GM18519 (cell line): ENCODE data around the gene IGFLR1.
"Not testable (repeated sequence)": the region's sequence is repeated elsewhere in the genome, so short reads cannot be mapped to it uniquely, and the experiment has no call there.

Source experiments
- ATAC-seq: cut with Tn5 transposase; IDR thresholded peaks from one replicate; pipeline ENCODE4 v1.9.1; 2021; ENCODE audit warnings: mild to moderate bottlenecking, moderate library complexity; ENCODE audit not compliant: unreplicated experiment, low FRiP score

IGFLR1 gene

DNA sequence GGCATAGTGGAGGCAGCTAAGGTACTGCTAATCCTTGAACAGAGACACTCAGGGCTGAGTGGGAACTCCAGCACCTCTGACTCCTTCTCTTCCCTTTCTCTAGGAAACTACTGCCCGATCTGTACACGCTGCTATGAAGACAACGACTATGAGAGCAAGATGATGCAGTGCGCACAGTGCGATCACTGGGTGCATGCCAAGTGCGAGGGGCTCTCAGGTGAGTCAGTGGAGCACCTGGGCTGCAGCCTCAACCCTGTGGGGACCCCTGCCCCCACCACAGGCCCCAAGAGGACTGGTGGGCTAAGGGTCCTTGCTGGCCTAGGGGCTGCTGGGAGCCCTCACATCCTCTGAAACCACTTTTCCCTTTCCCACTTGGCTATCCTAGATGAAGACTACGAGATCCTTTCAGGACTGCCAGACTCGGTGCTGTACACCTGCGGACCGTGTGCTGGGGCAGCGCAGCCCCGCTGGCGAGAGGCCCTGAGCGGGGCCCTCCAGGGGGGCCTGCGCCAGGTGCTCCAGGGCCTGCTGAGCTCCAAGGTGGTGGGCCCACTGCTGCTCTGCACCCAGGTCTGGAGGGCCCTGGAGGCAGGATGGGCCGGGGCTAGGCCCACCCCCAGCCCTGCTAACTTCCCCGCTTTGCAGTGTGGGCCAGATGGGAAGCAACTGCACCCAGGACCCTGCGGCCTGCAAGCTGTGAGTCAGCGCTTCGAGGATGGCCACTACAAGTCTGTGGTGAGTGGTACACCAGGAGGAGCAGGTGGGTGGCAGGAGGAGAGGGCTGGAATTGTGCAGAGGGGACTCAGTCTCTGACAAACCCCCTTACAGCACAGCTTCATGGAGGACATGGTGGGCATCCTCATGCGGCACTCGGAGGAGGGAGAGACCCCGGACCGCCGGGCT, 14.9 kb downstream of the IGFLR1 start:
- no peak for ATAC-seq

DNA sequence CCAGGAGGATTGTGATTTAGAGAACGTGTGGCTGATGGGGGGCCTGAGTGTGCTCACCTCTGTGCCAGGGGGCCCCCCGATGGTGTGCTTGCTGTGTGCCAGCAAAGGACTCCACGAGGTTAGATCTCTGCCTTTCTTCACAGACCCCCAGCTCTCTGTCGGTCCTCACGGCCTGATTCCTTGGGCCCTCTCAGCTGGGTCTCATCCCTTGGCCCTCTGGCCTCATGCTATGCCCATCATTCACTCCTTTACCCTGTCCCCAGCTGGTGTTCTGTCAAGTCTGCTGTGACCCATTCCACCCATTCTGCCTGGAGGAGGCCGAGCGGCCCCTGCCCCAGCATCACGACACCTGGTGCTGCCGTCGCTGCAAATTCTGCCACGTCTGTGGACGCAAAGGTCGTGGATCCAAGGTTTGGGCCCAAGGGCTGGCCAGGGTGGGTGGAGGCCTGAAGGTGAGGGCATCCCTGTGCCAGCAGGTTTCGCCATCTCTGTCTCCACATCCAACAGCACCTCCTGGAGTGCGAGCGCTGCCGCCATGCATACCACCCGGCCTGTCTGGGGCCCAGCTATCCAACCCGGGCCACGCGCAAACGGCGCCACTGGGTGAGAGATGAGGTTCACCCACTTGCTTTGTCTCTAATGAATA, 16.9 kb downstream of the IGFLR1 start:
- ATAC-seq = no peak

DNA sequence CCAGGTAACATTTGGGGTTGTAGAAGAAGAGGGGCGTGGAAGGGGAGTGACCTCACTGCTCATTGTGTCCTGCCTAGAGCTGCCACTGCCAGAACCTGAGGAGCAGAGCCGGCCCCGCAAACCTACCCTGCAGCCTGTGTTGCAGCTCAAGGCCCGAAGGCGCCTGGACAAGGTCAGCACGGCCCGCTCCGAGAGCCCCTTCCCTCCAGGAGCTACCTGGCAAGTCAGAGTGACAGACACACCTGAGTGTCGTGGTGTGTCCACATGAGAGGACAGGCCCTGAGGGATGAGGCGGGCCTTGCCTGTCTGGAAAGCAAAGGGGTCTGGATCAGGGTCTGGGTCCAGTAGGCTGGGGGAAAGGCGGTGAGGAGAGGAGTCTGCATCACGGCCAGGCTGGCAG, 17.7 kb downstream of the IGFLR1 start:
- ATAC-seq = no peak

DNA sequence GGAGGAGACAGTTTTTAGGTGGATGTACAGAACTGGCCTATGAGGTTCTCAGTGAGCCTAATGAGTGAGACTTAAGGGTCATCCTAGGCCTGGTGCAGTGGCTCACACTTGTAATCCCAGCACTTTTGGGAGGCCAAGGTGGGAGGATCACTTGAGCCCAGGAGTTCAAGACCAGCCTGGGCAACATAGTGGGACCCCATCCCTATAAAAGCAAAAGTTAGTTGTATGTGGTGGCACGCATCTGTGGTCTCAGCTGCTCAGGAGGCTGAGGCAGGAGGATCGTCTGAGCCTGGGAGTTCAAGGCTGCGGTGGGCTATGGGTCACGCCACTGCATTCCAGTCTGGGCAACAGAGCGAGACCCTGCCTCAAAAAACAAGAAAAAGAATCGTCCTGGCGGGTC, 18.1 kb downstream of the IGFLR1 start:
- ATAC-seq = not testable (repeated sequence)

DNA sequence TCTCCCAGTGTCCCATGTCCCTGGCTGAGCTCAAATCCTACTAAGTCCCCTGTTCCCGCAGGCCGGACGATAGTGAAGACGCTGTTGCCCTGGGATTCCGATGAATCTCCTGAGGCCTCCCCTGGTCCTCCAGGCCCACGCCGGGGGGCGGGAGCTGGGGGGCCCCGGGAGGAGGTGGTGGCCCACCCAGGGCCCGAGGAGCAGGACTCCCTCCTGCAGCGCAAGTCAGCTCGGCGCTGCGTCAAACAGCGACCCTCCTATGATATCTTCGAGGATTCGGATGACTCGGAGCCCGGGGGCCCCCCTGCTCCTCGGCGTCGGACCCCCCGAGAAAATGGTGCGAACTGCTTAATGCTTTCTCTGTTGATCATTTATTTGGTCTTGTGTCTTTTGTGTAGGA, 18.6 kb downstream of the IGFLR1 start:
- ATAC-seq = no peak

DNA sequence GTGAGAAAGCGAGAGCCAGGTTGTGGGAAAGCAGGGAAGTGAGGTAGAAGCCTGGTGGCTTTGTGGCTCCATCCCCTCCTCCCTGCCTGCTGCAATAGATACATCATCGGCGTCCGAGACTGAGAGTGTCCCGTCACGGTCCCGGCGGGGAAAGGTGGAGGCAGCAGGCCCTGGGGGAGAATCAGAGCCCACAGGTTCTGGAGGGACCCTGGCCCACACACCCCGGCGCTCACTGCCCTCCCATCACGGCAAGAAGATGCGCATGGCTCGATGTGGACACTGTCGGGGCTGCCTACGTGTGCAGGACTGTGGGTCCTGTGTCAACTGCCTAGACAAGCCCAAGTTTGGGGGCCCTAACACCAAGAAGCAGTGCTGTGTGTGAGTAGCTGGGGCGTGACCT, 19.4 kb downstream of the IGFLR1 start:
- ATAC-seq = no peak

DNA sequence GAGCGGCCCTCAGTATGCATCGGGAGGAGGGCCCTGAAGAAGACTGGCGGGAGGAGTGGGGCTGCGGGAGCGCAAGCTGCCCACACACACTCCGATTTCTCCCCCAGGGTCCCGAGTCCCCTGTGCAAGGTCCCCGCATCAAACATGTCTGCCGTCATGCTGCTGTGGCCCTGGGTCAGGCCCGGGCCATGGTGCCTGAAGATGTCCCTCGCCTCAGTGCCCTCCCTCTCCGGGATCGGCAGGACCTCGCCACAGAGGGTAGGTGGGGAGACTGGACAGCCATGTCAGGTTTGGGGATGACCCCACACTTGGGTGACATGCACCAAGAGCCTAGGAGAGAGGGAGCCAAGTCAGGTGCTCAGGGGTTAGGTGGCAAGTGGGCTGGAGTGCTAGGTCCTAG, 19.8 kb downstream of the IGFLR1 start:
- ATAC-seq = no peak

DNA sequence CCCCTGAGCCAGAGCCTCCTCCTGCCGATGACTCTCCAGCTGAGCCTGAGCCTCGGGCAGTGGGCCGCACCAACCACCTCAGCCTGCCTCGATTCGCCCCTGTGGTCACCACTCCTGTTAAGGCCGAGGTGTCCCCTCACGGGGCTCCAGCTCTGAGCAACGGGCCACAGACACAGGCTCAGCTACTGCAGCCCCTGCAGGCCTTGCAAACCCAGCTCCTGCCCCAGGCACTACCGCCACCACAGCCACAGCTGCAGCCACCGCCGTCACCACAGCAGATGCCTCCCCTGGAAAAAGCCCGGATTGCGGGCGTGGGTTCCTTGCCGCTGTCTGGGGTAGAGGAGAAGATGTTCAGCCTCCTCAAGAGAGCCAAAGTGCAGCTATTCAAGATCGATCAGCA, 20.9 kb downstream of the IGFLR1 start:
- no peak for ATAC-seq

DNA sequence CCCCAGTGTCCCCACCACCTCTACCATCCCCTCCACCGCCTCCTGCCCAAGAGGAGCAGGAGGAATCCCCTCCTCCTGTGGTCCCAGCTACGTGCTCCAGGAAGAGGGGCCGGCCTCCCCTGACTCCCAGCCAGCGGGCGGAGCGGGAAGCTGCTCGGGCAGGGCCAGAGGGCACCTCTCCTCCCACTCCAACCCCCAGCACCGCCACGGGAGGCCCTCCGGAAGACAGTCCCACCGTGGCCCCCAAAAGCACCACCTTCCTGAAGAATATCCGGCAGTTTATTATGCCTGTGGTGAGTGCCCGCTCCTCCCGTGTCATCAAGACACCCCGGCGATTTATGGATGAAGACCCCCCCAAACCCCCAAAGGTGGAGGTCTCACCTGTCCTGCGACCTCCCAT, 21.6 kb downstream of the IGFLR1 start:
- no peak for ATAC-seq

DNA sequence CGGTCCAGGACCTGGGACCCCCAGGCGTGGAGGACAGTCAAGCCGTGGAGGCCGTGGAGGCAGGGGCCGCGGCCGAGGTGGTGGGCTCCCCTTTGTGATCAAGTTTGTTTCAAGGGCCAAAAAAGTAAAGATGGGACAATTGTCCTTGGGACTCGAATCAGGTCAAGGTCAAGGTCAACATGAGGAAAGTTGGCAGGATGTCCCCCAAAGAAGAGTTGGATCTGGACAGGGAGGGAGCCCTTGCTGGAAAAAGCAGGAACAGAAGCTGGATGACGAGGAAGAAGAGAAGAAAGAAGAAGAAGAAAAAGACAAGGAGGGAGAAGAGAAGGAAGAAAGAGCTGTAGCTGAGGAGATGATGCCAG, 22.1 kb downstream of the IGFLR1 start:
- ATAC-seq = no peak

DNA sequence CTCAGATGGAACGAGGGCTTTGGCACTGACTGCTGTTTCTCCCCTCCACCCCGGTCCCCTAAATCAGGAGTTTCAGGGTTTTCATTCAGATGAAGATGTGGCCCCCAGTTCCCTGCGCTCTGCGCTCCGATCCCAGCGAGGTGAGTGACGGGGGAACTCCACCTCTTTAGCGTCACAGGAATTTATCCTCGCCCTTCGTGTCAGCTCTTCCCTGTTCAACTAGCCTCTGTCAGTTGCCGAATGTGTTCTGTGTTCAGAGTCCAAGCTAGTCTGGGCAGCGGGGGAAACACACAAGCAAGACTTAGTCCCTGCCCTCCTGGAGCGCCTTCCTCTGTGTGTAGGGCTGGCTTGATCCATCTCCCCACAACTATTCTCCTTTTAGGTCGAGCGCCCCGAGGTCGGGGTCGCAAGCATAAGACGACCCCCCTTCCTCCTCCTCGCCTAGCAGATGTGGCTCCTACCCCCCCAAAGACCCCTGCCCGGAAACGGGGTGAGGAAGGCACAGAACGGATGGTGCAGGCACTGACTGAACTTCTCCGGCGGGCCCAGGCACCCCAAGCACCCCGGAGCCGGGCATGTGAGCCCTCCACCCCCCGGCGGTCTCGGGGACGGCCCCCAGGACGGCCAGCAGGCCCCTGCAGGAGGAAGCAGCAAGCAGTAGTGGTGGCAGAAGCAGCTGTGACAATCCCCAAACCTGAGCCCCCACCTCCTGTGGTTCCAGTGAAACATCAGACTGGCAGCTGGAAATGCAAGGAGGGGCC, 22.7 kb downstream of the IGFLR1 start:
- no peak for ATAC-seq

DNA sequence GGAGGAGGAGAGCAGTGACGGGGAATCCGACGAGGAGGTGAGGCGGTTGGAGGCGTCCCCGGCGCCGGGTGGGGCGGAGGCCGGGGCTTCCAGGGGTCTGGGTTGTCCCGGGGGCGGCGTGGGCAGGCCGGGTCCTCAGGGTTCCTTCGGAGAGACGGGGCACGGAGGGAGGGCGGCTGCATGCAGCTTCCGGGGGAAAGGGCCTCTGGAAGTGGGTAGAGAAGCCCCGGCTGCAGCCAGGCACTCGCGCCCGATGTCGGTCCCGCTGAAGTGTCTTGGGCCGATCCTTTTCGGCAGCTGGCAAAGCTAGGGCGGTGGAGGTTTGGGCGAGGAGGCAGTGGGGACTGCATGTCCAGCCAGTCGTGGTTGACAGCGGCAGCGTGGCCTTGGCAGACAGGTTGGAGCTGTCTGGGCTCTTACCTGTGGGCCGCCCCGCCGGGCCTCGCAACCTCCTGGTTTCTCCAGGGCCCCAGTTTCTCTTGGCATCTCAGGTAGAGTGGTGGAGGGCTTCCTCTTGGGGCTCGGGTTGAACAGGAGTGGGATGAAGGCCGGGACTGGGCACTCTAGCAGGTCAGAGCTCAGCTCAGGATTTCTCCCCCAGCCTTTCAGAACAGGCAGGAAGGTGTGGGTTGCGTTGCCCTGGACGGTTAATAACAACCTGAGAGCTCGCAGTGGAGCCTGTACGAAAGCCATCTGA, 23.8 kb downstream of the IGFLR1 start:
- no peak for ATAC-seq

DNA sequence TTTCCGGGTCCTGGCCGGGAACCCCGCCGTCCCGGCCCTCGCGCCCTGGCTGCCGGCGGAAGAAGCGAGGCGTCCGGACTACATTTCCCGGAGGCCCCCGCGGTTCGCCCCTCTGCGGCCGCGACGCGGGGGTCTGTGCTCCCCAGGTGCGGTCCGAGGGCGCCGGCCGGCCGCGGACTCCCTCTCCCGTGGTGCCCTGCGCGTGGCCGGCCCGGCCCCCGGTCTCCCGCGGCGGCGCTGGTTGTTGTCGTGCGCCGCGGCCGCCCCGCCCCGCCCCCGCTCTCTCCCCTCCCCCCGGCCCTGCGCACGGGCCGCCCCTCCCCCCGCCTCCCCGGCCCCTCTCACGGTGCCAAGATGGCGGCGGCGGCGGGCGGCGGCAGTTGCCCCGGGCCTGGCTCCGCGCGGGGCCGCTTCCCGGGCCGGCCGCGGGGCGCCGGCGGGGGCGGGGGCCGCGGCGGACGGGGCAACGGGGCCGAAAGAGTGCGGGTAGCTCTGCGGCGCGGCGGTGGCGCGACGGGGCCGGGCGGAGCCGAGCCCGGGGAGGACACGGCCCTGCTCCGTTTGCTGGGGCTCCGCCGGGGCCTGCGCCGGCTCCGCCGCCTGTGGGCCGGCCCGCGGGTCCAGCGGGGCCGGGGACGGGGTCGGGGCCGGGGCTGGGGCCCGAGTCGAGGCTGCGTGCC, 24.4 kb downstream of the IGFLR1 start, which contains the start of gene KMT2B:
TSS of gene KMT2B (plus strand) at position 339 of the 680 bp plus-strand sequence. CDS start at position 355, 16 bp downstream.
- no peak for ATAC-seq

DNA sequence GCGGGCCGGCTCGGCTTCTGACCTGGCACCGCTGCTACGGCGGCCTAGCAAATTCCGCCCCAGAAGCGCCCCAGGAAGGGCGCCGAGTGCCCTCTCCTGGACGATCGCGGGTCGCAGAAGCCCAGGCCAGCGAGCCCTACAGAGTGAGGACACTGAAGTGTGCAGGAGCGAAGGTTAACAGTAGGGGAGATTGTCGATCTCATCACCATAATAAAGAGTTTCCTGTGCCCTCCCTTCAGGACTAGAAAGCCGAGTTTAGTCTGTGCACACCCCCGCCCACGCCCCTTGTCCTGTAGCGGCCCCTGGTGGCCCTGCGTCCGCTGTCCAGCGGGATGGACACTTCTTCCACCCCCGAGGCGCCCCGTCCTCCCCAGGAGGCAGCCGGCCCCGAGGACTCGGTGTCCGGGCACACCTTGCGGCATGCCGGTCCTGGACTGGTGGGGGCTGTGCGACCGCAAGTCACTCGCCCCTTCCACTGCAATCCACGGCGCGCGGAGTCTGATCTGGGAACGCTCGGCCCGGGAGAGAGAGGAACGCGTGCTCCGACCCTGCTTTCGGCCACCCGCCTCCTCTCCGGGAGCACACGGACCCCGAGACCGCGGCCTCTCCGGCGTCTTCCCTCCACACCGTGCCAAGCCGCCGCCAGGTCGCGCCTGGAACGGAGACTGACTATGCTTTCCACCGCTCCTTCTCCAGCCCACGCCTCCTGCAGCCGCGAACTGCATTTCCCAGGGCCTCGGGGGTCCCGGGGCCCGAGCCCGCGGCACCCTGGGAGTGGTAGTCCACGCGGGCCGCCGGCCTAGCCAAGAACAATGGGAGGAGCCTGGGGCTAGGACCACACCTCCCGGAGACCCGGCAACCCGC, 25.2 kb downstream of the IGFLR1 start:
- peak; percentile 44 for ATAC-seq

DNA sequence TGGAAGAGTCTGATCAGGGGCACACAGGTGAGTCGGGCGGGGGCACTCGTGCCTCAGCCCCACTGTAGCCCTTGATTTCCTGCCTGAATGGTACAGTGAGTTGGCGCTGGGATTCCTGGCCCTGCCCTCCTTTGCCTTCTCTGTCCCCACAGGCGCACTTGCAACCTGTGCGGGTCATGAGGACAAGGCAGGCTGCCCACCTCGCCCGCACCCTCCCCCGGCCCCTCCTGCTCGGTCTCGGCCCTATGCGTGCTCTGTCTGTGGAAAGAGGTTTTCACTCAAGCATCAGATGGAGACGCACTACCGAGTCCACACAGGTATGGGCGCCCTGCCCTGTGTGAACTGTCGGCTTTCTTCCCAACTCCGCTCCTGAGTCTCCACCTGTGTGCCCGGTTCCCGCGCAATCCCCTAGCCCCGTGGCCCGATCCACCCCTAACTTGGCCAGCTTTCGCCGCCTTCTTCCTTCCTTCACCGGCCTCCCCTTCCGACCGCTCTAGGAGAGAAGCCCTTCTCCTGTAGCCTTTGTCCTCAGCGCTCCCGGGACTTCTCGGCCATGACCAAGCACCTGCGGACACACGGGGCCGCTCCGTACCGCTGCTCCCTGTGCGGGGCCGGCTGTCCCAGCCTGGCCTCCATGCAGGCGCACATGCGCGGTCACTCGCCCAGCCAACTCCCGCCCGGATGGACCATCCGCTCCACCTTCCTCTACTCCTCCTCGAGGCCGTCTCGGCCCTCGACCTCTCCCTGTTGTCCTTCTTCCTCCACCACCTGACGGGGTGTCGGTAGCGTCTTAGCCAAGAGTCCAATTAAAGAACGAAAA, 26.1 kb downstream of the IGFLR1 start:
- no peak for ATAC-seq

DNA sequence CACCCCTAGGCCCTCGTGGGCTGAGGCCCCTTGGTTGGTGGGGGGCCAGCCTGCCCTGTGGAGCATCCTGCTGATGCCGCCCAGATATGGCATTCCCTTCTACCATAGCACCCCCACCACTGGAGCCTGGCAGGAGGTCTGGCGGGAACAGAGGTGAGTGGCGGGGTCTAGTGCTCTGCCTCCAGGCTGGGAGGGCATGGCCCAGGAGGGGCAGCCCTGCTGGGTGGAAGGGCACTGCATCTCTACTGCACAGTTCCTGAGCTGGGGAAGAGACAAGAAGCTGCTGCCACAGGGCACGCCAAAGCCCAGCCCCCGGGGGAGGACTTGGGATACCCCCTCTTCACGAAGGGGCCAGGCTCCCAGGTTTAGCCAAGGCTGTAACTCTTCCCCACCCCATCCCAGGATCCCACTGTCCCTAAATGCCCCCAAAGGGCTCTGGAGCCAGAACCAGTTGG, 26.9 kb downstream of the IGFLR1 start:
- no peak for ATAC-seq

DNA sequence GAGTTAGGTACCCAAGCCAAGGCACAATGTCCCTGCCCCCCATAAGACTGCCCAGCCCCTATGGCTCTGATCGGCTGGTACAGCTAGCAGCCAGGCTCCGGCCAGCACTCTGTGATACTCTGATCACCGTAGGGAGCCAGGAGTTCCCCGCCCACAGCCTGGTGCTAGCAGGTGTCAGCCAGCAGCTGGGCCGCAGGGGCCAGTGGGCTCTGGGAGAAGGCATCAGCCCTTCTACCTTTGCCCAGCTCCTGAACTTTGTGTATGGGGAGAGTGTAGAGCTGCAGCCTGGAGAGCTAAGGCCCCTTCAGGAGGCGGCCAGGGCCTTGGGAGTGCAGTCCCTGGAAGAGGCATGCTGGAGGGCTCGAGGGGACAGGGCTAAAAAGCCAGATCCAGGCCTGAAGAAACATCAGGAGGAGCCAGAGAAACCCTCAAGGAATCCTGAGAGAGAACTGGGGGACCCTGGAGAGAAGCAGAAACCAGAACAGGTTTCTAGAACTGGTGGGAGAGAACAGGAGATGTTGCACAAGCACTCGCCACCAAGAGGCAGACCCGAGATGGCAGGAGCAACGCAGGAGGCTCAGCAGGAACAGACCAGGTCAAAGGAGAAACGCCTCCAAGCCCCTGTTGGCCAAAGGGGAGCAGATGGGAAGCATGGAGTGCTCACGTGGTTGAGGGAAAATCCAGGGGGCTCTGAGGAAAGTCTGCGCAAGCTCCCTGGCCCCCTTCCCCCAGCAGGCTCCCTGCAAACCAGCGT, 27.5 kb downstream of the IGFLR1 start:
- no peak for ATAC-seq
